Peyer's patch (tissue), 4 donors: Measurements from ENCODE around the gene PRICKLE3.

Experiments
- CTCF ChIP-seq, 6 experiments: fragments of 450-650 bp in 4 of 6; fragments of 200-600 bp in 2 of 6; sonication (generic) in 1 of 6; IDR thresholded peaks; one replicate each; pipeline ENCODE4 v1.5.1; 2017 to 2019; ENCODE audit warnings: antibody characterized with exemption in 6 of 6, mild to moderate bottlenecking in 3 of 6, moderate library complexity in 1 of 6
- POLR2A ChIP-seq, 2 donors: fragments of 450-650 bp; IDR thresholded peaks; one replicate each; pipeline ENCODE4 v1.5.1; 2017; ENCODE audit warnings: antibody characterized with exemption in 2 of 2, mild to moderate bottlenecking in 2 of 2, moderate library complexity in 2 of 2

GRCh38 chrX:49189606-49190005, 3.4 kb upstream of the PRICKLE3 start:
- TF ChIP-seq CTCF (IDR thresholded peaks at IDR 0.05) (no peak), POLR2A (IDR thresholded peaks at IDR 0.05) (no peak)
